A673 (cell line): Measurements from ENCODE around the gene ITCH.

Experiments used
- CTCF ChIP-seq: fragments of 300-800, 200-600 bp; sonication (generic); conservative IDR thresholded peaks from 2 replicates; pipeline ENCODE4 v1.5.1; 2017; ENCODE audit warnings: low read depth, mild to moderate bottlenecking, antibody characterized with exemption, low read length, moderate library complexity, mixed read lengths
- EZH2 ChIP-seq: fragments of 200-600 bp; sonication (generic); IDR thresholded peaks from 2 replicates; pipeline ENCODE4 v1.6.1; 2017; ENCODE audit warnings: borderline replicate concordance, low read depth, mild to moderate bottlenecking, mixed read lengths, antibody characterized with exemption, low read length; ENCODE audit not compliant: poor library complexity, severe bottlenecking

- TF ChIP-seq CTCF = no peak
- TF ChIP-seq EZH2 = no peak
Observed at GRCh38 chr20:34334654-34335407, 28.2 kb upstream of the ITCH start.
